Measurements from ENCODE around the gene SPZ1. TPM values are rescaled to one million over a fixed set of nuclear protein-coding genes. Genes with fewer than 3 reads are reported as not detected.

SPZ1 gene

GRCh38 chr5:80370390-80370789 is 50.6 kb downstream of the SPZ1 start:
- no peak overlapping the region for H4K8ac ChIP-seq (ENCODE audit: low read length)
- no peaks in the 10 kb centered on the region for H3K4me1 ChIP-seq (ENCODE audit: control insufficient read depth, insufficient read depth, low read depth, low read length)
- no peak overlapping the region for H3K9ac ChIP-seq (ENCODE audit: low read length)
- H3K14ac ChIP-seq (ENCODE audit: low read length in 2 of 2), result no peak overlapping the region
- H3K36me3 ChIP-seq (ENCODE audit: control insufficient read depth in 1 of 2, insufficient read depth in 2 of 2, low read depth in 1 of 2, low read length in 2 of 2), result no peaks in the 10 kb centered on the region
- H2BK15ac ChIP-seq (ENCODE audit: low read depth, poor library complexity, severe bottlenecking), result no peak overlapping the region
- H3K4ac ChIP-seq (ENCODE audit: low read depth in 1 of 2, low read length in 2 of 2), result no peak overlapping the region
- no peak overlapping the region for H2AK5ac ChIP-seq (ENCODE audit: low read length, severe bottlenecking)
- H3K4me3 ChIP-seq (ENCODE audit: insufficient read depth in 1 of 2, low read depth in 1 of 2, low read length in 2 of 2), result no peak overlapping the region
- no peak overlapping the region for H2AFZ ChIP-seq (ENCODE audit: low read depth, low read length)
- WGBS, result no CpG with 5 or more reads among the region's 1 CpG
- H3K4me2 ChIP-seq (ENCODE audit: low read length, poor library complexity, severe bottlenecking), result no peak overlapping the region
- H4K91ac ChIP-seq (ENCODE audit: low read length), result no peak overlapping the region
- H3K23ac ChIP-seq (ENCODE audit: low read length in 2 of 2), result no peak overlapping the region
- no peaks in the 10 kb centered on the region for H3K9me3 ChIP-seq (ENCODE audit: control insufficient read depth, low read length)
- no peak overlapping the region for H2BK12ac ChIP-seq (ENCODE audit: low read length in 2 of 2)
- DNase-seq, result no peak
- no peaks in the 10 kb centered on the region for H3K79me1 ChIP-seq (replicated peaks; ENCODE audit: low read length, poor library complexity, severe bottlenecking)
- H3K27me3 ChIP-seq (ENCODE audit: control insufficient read depth in 1 of 2, insufficient read depth in 1 of 2, low read length in 2 of 2), result no peaks in the 10 kb centered on the region
- no peak overlapping the region for H2BK120ac ChIP-seq (ENCODE audit: low read depth, low read length)
- H3K18ac ChIP-seq (ENCODE audit: low read depth in 1 of 2, low read length in 2 of 2), result no peak overlapping the region
- no peak overlapping the region for H2BK5ac ChIP-seq (ENCODE audit: low read depth, low read length, poor library complexity, severe bottlenecking)
- no peak overlapping the region for H3K27ac ChIP-seq (ENCODE audit: low read length, poor library complexity, severe bottlenecking)

Small RNA genes within 50 kb of the gene (small RNA-seq; reads per million reads assigned to genes)
- gene AC026410.2 (ENCODE audit: low read depth) (not detected), gene RF00322 (ENCODE audit: low read depth) (not detected), gene RNU6-211P (ENCODE audit: low read depth) (not detected)

Measured in mesenchymal stem cell (in vitro differentiated cells and primary cell).